Measurements from ENCODE around the gene TMPRSS12. TPM values are rescaled to one million over a fixed set of nuclear protein-coding genes. Genes with fewer than 3 reads are reported as not detected.
"Not testable (repeated sequence)": the region's sequence is repeated elsewhere in the genome, so short reads cannot be mapped to it uniquely, and the experiment has no call there.

TMPRSS12 gene, protein sequence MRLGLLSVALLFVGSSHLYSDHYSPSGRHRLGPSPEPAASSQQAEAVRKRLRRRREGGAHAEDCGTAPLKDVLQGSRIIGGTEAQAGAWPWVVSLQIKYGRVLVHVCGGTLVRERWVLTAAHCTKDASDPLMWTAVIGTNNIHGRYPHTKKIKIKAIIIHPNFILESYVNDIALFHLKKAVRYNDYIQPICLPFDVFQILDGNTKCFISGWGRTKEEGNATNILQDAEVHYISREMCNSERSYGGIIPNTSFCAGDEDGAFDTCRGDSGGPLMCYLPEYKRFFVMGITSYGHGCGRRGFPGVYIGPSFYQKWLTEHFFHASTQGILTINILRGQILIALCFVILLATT
- total RNA-seq: under 0.01 TPM in 1 of 2 replicates, not detected in the other

DNA sequence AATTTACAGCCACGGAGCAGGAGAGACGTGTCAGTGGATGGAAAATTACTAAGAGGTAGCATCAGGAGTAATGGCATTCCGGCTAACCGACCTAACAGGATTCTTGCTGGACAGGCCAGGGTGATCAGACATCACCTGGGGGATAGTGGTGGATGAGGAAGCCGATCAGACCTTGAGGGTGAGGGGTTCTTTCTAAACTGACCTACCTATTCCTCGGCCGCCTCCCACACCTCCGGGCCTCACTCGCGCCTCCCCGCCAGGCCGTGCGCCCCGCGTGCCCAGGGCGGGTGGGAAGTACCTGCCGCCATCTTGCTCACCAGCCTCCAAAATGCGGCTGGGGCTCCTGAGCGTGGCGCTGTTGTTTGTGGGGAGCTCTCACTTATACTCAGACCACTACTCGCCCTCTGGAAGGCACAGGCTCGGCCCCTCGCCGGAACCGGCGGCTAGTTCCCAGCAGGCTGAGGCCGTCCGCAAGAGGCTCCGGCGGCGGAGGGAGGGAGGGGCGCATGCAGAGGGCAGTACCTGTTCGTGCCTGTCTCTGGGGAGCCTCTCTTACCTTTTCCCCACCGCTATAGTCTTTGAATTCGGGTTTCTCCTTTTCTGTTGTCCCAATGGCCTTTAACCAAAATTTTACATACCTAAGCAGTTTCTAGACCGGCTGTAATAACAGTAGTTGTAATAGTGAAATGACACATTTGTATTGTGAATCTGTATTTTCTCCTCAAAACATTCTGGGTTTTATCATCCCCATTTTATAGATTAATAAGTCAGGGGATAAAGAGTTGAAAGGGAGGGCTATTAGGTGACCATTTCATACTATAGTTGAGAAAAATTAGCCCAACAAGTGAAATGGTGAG is at the start of gene TMPRSS12:
Gene TMPRSS12, plus strand, starts transcription at position 290 of the 857 bp plus-strand sequence. Its CDS starts 39 bp downstream, at position 329.
- H3K4me3 ChIP-seq (ENCODE audit: low read depth, low read length): peak within 1 kb of the TSS; percentile 11
- DNase-seq (ENCODE audit: low read depth): no peak

DNA sequence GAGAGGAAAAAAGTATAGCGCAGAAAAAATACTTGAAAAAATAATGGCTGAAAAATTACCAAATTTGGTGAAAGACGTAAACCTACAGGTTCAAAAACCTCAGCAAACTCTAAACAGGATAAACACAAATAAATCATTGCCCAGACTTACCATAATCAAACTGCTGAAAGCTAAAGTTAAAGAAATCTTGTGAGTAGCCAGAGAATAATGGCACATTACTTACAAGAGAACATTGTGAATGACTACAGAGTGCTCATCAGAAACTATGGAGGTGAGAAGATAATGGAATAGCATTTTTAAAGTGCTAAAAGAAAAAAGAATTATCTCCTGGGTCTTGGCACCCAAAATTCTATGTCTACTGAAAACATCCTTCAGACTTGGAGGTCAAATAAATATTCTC is 42.8 kb upstream of the TMPRSS12 start:
- TF ChIP-seq, protein P1, sequence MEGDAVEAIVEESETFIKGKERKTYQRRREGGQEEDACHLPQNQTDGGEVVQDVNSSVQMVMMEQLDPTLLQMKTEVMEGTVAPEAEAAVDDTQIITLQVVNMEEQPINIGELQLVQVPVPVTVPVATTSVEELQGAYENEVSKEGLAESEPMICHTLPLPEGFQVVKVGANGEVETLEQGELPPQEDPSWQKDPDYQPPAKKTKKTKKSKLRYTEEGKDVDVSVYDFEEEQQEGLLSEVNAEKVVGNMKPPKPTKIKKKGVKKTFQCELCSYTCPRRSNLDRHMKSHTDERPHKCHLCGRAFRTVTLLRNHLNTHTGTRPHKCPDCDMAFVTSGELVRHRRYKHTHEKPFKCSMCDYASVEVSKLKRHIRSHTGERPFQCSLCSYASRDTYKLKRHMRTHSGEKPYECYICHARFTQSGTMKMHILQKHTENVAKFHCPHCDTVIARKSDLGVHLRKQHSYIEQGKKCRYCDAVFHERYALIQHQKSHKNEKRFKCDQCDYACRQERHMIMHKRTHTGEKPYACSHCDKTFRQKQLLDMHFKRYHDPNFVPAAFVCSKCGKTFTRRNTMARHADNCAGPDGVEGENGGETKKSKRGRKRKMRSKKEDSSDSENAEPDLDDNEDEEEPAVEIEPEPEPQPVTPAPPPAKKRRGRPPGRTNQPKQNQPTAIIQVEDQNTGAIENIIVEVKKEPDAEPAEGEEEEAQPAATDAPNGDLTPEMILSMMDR (IDR thresholded peaks at IDR 0.05; ENCODE audit: insufficient read depth, low read depth, low read length): no peak
- H3K4me3 ChIP-seq (ENCODE audit: low read depth, low read length): no peak overlapping the region
- no peak for DNase-seq (ENCODE audit: low read depth)

More for the DNA sequence above, at the start of gene TMPRSS12:
- TF ChIP-seq, protein P1 (IDR thresholded peaks at IDR 0.05; ENCODE audit: insufficient read depth, low read depth, low read length): no peak

- H3K4me3 ChIP-seq (ENCODE audit: low read depth, low read length): no peak overlapping the region
- TF ChIP-seq, protein P1 (IDR thresholded peaks at IDR 0.05; ENCODE audit: insufficient read depth, low read depth, low read length): no peak
- no peak for DNase-seq (ENCODE audit: low read depth)
These were observed 39.4 kb upstream of the TMPRSS12 start for GRCh38 chr12:50803230-50803875.

DNA sequence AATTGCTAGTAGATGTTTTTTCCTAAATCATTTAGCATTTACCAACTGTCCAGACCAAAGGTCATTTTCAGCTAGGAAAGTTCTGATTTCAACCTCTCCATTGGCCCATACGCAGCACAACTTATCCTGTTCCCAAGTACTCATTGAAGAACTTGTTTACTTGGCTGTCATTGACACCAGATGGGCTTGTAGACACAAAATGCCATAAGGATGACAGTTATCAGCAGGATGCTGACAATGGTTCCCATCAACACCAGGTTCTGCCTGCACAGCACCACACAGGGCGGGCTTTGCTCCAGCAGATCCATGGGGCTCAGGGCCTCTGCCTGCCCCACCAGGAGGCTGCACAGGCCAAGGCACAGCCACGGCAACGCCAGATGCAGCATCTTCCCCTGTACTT is 36.5 kb upstream of the TMPRSS12 start:
- TF ChIP-seq, protein P1 (IDR thresholded peaks at IDR 0.05; ENCODE audit: insufficient read depth, low read depth, low read length): no peak
- no peak overlapping the region for H3K4me3 ChIP-seq (ENCODE audit: low read depth, low read length)
- DNase-seq (ENCODE audit: low read depth): peak; percentile 24

DNA sequence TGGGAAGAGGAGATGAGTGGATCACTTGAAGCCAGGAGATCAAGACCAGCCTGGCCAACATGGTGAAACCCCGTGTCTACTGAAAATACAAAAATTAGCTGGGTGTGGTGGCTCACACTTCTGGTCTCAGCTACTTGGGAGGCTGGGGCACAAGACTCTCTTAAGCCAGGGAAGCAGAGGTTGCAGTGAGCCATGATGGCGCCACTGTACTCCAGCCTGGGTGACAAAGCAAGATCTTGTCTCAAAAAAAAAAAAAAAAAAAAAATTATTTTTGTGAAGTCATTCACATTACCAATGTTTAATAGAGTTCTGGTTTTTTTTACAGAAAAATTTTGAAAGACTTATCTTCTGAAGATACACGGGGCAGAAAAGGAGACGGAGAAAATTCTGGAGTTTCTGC is 33.6 kb upstream of the TMPRSS12 start:
- DNase-seq (ENCODE audit: low read depth); H3K4me3 ChIP-seq (ENCODE audit: low read depth, low read length): not testable (repeated sequence)

GRCh38 chr12:50814921-50815320 is 27.8 kb upstream of the TMPRSS12 start:
- H3K4me3 ChIP-seq (ENCODE audit: low read depth, low read length); DNase-seq (ENCODE audit: low read depth): not testable (repeated sequence)

DNA sequence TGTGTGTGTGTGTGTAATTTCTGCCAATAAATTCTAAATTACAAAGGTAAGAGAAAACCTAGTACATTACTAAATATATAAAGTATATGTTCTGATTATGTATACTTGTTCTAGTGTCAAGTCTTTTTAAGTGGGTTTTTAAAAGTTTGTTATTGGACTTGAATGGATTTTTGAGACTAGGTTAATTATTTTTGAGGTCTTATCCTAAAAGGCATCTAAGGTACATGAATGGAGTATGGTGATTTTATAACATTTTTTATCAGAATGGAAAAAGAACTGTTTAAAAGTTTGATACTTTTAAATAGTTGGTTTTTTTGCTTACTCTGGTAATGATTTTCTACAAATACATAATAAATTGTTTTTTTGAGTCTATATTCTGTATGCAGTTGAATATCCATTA is 22.5 kb upstream of the TMPRSS12 start:
- DNase-seq (ENCODE audit: low read depth): no peak
- H3K4me3 ChIP-seq (ENCODE audit: low read depth, low read length): no peak overlapping the region
- TF ChIP-seq, protein P1 (IDR thresholded peaks at IDR 0.05; ENCODE audit: insufficient read depth, low read depth, low read length): no peak
